HG03342 (cell line): ENCODE data around the gene SSTR1.

Experiments used
- ATAC-seq: cut with Tn5 transposase; IDR thresholded peaks from one replicate; pipeline ENCODE4 v1.9.1; 2021; ENCODE audit warnings: mild to moderate bottlenecking, moderate library complexity; ENCODE audit not compliant: unreplicated experiment

The SSTR1 gene

DNA sequence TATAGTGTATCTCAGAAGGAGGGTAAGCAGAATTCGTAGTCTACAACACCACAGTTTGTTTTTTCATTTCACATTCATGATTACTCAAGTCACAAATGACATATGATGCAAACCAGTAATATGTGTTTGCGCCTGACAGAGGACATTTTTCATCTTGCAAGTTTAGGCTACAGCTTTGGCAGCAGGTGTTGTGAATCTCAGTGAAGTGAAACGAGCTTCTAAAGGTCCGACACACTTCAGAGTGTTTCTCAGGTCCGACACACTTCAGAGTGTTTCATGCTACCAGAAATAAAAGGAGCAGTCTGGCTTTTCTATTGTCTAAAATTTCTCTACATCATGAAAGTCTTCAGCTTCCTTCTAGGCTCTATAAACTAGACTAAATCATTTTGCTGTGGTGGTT is 25.5 kb downstream of the SSTR1 start:
- no peak for ATAC-seq

- no peak for ATAC-seq
Measured at GRCh38 chr14:38238332-38238731, 30.6 kb downstream of the SSTR1 start.

- no peak for ATAC-seq
Measured at GRCh38 chr14:38238878-38239277, 31.2 kb downstream of the SSTR1 start.

- ATAC-seq = no peak
Measured at GRCh38 chr14:38243696-38244240, 36.1 kb downstream of the SSTR1 start.

DNA sequence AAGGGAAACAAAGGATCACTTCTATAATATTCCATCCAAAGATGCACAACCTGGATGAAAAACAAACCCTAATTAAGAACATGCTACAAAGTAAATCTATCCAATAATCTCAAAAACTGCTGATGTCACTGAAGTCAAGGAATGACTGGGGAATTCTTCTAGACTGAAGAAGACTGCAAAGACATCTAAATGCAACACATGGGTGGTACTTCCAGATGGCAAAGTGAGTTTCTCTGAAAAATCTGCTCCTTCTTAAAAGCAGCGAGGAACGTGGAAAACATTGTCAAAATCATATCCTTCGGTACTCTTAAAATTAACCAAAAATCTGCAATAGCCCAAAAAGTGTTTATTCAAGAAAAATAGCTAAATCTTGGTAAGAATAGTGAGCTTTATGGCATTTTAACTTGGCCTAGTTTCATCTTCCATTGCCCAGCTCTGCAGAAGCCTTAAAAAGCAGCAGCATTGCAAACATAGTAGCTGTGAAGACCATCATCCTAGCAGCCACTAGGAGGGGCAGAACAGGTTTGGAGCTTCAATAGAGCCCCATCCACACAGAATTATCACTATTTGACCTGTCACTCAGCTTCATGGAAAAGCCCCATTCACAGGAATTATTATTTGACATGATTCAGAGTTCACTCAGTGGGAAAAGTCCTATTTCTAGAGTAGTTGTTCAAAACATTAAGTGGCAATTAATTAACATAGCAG is 40.8 kb downstream of the SSTR1 start:
- ATAC-seq = no peak

- no peak for ATAC-seq
Measured at GRCh38 chr14:38250331-38250730, 42.6 kb downstream of the SSTR1 start.

DNA sequence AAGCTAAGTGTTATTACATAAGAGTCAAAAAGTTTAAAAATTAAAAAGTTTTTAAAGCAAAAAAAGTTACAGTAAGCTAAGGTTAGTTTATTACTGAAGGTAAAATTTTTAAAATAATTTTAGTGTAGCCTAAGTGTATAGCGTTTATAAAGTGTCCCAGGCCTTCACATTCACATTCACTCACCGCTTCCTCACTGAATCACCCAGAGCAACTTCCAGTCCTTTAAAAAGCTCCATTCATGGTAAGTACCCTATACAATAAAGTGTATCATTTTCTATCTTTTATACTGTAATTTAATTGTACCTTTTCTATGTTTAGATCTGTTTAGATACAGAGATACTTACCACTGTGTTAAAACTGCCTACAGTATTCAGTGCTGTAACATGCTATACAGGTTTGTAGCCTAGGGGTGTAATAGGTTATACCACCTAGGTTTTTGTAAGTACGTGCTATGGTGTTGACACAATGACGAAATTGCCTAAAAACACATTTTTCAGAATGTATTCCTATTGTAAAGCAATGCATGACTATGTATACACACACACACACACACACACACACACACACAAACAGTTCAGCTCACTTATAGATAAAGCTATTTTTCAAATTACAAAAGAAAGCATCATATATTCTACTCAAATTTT is 44.5 kb downstream of the SSTR1 start:
- no peak for ATAC-seq

GRCh38 chr14:38253676-38254075 is 46.0 kb downstream of the SSTR1 start:
- ATAC-seq = no peak

GRCh38 chr14:38254571-38255407 is 47.1 kb downstream of the SSTR1 start:
- ATAC-seq = no peak

- ATAC-seq = no peak
Measured at GRCh38 chr14:38255408-38255672, 47.6 kb downstream of the SSTR1 start.

DNA sequence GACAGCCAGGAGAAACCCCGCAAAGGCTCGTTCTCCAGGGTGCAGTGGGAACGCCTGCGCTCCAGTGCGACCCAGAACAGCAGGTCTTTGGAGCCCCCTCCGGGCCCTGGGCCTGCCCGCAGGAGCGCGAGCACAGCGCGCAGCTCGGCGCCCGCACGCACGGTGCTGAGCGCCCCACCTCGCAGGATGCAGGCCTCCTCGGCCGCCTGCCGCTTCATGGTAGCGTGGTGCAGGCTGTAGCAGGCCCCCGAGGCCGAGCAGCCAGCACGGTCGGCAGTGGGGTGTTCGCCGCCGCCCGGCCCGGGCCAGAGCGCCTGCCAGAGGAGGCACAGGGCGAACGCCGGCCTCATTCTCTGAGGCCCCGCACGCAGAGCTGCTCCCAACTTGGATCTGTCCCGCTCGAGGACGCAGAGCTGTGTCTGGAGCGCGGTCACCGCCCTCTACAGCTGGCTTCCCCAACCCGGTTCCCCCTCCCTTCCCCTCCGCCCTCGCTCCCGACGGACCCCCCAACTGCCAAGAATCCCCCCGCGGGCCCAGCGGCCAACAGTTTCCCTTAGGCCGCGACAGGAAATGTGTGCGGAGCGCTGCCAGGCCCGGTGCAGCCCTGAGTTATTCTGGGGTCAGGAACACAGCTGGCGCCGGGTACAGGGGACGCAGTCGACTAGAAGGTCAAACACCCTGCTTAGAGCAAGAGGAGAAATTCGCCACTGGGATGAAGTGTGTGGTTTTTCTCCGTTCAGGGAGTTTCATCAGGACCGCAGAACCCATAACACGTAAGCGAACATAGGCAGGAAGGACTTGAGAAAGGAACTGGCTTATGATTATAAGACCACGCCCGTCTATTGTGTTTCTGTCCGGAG is 48.2 kb downstream of the SSTR1 start, which contains the start of gene CLEC14A:
CLEC14A (minus strand) TSS at position 421 of the 860 bp plus-strand sequence; CDS start at position 350, 71 bp downstream.
- no peak for ATAC-seq

DNA sequence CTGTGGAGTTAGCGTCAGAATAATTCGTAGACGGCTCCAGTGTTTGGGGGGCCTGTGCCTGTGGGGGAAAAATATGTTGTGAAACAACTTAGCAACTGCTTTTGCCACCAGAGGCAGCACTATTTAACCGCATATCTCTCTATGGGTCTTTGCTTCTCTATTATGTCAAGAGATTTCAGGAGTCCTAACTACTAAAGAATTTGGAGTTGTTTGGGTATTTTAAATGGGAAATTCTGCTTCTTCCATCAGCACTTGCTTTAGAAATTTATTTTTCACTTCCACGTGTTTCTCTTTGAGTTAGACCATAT is 48.8 kb downstream of the SSTR1 start:
- no peak for ATAC-seq

GRCh38 chr14:38257507-38257906 is 49.8 kb downstream of the SSTR1 start:
- no peak for ATAC-seq

GRCh38 chr14:38261620-38262019 is 53.9 kb downstream of the SSTR1 start:
- no peak for ATAC-seq
